DMS153 (cell line): Measurements from ENCODE around the gene UBA5.
"Not testable (repeated sequence)": the region's sequence is repeated elsewhere in the genome, so short reads cannot be mapped to it uniquely, and the experiment has no call there.

Experiments used
- DNase-seq: peaks from one replicate; lab custom pipeline; 2025; lab: John Stamatoyannopoulos, UW

Gene UBA5

GRCh38 chr3:132660052-132660810 is at the start of gene UBA5:
UBA5 (plus strand) TSS chr3:132660329; CDS start chr3:132660538, 209 bp downstream.
- peak; percentile 17 for DNase-seq

GRCh38 chr3:132615301-132615700 is 44.8 kb upstream of the UBA5 start:
- not testable (repeated sequence) for DNase-seq

GRCh38 chr3:132615881-132616280 is 44.2 kb upstream of the UBA5 start:
- no peak for DNase-seq

GRCh38 chr3:132616780-132617179 is 43.3 kb upstream of the UBA5 start:
- no peak for DNase-seq

GRCh38 chr3:132622148-132622547 is 38.0 kb upstream of the UBA5 start:
- no peak for DNase-seq

- DNase-seq: no peak
Measured at GRCh38 chr3:132622761-132623160, 37.4 kb upstream of the UBA5 start.

- DNase-seq: no peak
Measured at GRCh38 chr3:132623646-132624045, 36.5 kb upstream of the UBA5 start.

GRCh38 chr3:132624790-132625189 is 35.3 kb upstream of the UBA5 start:
- DNase-seq: no peak

GRCh38 chr3:132625613-132626012 is 34.5 kb upstream of the UBA5 start:
- DNase-seq: no peak

GRCh38 chr3:132626955-132627354 is 33.2 kb upstream of the UBA5 start:
- DNase-seq: no peak

GRCh38 chr3:132628157-132628556 is 32.0 kb upstream of the UBA5 start:
- no peak for DNase-seq

GRCh38 chr3:132629928-132630327 is 30.2 kb upstream of the UBA5 start:
- no peak for DNase-seq

GRCh38 chr3:132630612-132631011 is 29.5 kb upstream of the UBA5 start:
- no peak for DNase-seq

GRCh38 chr3:132635052-132635451 is 25.1 kb upstream of the UBA5 start:
- no peak for DNase-seq

- no peak for DNase-seq
Measured at GRCh38 chr3:132637590-132637989, 22.5 kb upstream of the UBA5 start.

- no peak for DNase-seq
Measured at GRCh38 chr3:132638706-132639105, 21.4 kb upstream of the UBA5 start.

- not testable (repeated sequence) for DNase-seq
Measured at GRCh38 chr3:132641427-132641826, 18.7 kb upstream of the UBA5 start.

GRCh38 chr3:132641837-132642538 is 18.1 kb upstream of the UBA5 start:
- peak; percentile 27 for DNase-seq

GRCh38 chr3:132642539-132642847 is 17.6 kb upstream of the UBA5 start:
- no peak for DNase-seq

GRCh38 chr3:132643366-132643765 is 16.8 kb upstream of the UBA5 start:
- no peak for DNase-seq

GRCh38 chr3:132645058-132645457 is 15.1 kb upstream of the UBA5 start:
- no peak for DNase-seq

GRCh38 chr3:132650153-132650552 is 10.0 kb upstream of the UBA5 start:
- no peak for DNase-seq

GRCh38 chr3:132652640-132653270 is 7.4 kb upstream of the UBA5 start:
- no peak for DNase-seq
